Loucy (cell line): ENCODE results near the gene CACYBP.

Experiments
- H2AFZ ChIP-seq: fragments of 200-600 bp; sonication (generic); 2 replicates; pipeline ENCODE4 v1.6.0; 2016; ENCODE audit warnings: antibody characterized with exemption, mild to moderate bottlenecking, low read length, moderate library complexity
- H3F3A ChIP-seq: fragments of 200-600 bp; 2 replicates; pipeline ENCODE4 v1.6.0; 2016; ENCODE audit warnings: antibody characterized with exemption, low read depth, mild to moderate bottlenecking
- H3K27me3 ChIP-seq: fragments of 200-600 bp; sonication (generic); 2 replicates; pipeline ENCODE4 v1.6.1; 2014; ENCODE audit warnings: low read length, mild to moderate bottlenecking; ENCODE audit not compliant: insufficient read depth, poor library complexity, severe bottlenecking
- H3K36me3 ChIP-seq: fragments of 200-600 bp; sonication (generic); 2 replicates; pipeline ENCODE4 v1.6.1; 2016; ENCODE audit warnings: low read length; ENCODE audit not compliant: insufficient read depth
- H3K4me1 ChIP-seq: fragments of 200-600 bp; sonication (generic); 2 replicates; pipeline ENCODE4 v1.5.1; 2014; ENCODE audit warnings: low read length, mild to moderate bottlenecking; ENCODE audit not compliant: insufficient read depth, poor library complexity, severe bottlenecking
- H3K4me2 ChIP-seq: fragments of 200-600 bp; sonication (generic); 2 replicates; pipeline ENCODE4 v1.6.0; 2014; ENCODE audit warnings: antibody characterized with exemption, low read length, low read depth, mild to moderate bottlenecking; ENCODE audit not compliant: poor library complexity, severe bottlenecking
- H3K4me3 ChIP-seq: fragments of 200-600 bp; sonication (generic); 2 replicates; pipeline ENCODE4 v1.5.1; 2014; ENCODE audit warnings: low read length, mild to moderate bottlenecking, mixed read lengths; ENCODE audit not compliant: poor library complexity, severe bottlenecking
- H3K79me2 ChIP-seq: fragments of 200-600 bp; sonication (generic); 2 replicates; pipeline ENCODE4 v1.6.1; 2014; ENCODE audit warnings: low read length; ENCODE audit not compliant: insufficient read depth
- H3K9ac ChIP-seq: fragments of 200-600 bp; sonication (generic); 2 replicates; pipeline ENCODE4 v1.6.0; 2014; ENCODE audit warnings: mild to moderate bottlenecking, low read depth, low read length, moderate library complexity; ENCODE audit not compliant: poor library complexity, severe bottlenecking
- H3K9me2 ChIP-seq: fragments of 200-600 bp; sonication (generic); replicated peaks from 2 replicates; pipeline ENCODE4 v1.6.1; 2016; ENCODE audit warnings: low read depth, low read length, mixed read lengths
- H3K9me3 ChIP-seq: fragments of 200-600 bp; sonication (generic); 2 replicates; pipeline ENCODE4 v1.6.1; 2014; ENCODE audit warnings: mild to moderate bottlenecking, antibody characterized with exemption, low read length, low read depth; ENCODE audit not compliant: insufficient read depth
- H4K20me1 ChIP-seq: fragments of 200-600 bp; sonication (generic); 2 replicates; pipeline ENCODE4 v1.6.0; 2014; ENCODE audit warnings: antibody characterized with exemption, low read length, mild to moderate bottlenecking; ENCODE audit not compliant: insufficient read depth, poor library complexity, severe bottlenecking
- CTCF ChIP-seq: fragments of 200-600 bp; sonication (generic); conservative IDR thresholded peaks from 2 replicates; pipeline ENCODE4 v1.5.1; 2014; ENCODE audit warnings: mild to moderate bottlenecking, antibody characterized with exemption, low read length
- EZH2phosphoT487 ChIP-seq: fragments of 200-600 bp; IDR thresholded peaks from 2 replicates; pipeline ENCODE4 v1.6.1; 2018; ENCODE audit warnings: antibody characterized with exemption, mild to moderate bottlenecking, moderate library complexity, borderline replicate concordance

CACYBP gene

DNA sequence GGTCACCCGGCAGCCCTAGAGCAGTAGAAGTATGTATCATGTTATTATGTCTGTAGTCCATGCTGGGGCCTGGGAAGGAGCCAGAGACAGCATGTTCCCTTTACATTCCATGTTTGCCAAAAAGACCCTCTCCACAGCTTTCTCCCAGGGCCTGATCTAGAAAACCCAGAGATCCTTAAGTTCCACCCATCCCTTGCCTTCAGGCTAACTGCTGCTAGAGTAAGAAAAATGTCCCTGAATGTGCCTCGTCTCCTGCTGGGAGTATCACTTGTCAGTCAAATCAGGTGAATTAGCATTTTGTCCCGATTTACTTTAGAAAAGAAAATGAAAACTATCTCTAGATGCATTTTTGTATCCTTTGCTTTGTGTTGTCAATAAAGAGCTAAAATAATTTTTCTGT is 36.7 kb downstream of the CACYBP start:
- Histone ChIP-seq H3K4me3 (no peak overlapping the region), H3K9me2 (no peaks in the 10 kb centered on the region)

DNA sequence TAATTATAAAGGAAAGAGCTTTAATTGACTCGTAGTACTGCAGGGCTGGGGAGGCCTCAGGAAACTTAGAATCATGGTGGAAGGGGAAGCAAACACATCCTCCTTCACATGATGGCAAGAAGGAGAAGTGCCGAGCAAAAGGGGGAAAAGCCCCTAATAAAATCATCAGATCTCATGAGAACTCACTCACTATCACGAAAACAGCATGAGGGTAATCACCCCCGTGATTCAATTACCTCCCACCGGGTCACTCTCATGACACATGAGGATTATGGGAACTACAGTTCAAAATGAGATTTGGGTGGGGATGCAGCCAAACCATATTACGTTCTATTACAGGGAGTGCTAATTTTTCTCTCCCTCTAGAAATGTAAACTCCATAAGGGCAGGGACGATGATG is 37.7 kb downstream of the CACYBP start:
- no peaks in the 10 kb centered on the region for H3K9me2 ChIP-seq
- H3K4me2 ChIP-seq: no peak overlapping the region
- no peaks in the 10 kb centered on the region for H3K79me2 ChIP-seq
- H3K36me3 ChIP-seq: no peaks in the 10 kb centered on the region
- TF ChIP-seq CTCF: no peak
- no peak for TF ChIP-seq EZH2phosphoT487
- H3K4me1 ChIP-seq: peaks cover 4% of the 10 kb centered on the region
- H3F3A ChIP-seq: no peaks in the 10 kb centered on the region
- H4K20me1 ChIP-seq: no peaks in the 10 kb centered on the region
- H3K9me3 ChIP-seq: no peaks in the 10 kb centered on the region
- no peaks in the 10 kb centered on the region for H3K27me3 ChIP-seq
- no peak overlapping the region for H3K9ac ChIP-seq
- no peak overlapping the region for H3K4me3 ChIP-seq
- no peak overlapping the region for H2AFZ ChIP-seq

More for the DNA sequence above, 36.7 kb downstream of the CACYBP start:
- Histone ChIP-seq H3K27me3 (no peaks in the 10 kb centered on the region), H3K36me3 (no peaks in the 10 kb centered on the region), H3K4me1 (peaks cover 4% of the 10 kb centered on the region), H3K79me2 (no peaks in the 10 kb centered on the region), H3F3A (no peaks in the 10 kb centered on the region), H3K9ac (no peak overlapping the region), H3K9me3 (no peaks in the 10 kb centered on the region), H2AFZ (no peak overlapping the region), H4K20me1 (no peaks in the 10 kb centered on the region), H3K4me2 (no peak overlapping the region)
- TF ChIP-seq CTCF (no peak), EZH2phosphoT487 (no peak)

GRCh38 chr1:175040324-175040879 is 40.7 kb downstream of the CACYBP start:
- H3K36me3 ChIP-seq: no peaks in the 10 kb centered on the region
- no peak overlapping the region for H3K4me2 ChIP-seq
- TF ChIP-seq CTCF: no peak
- TF ChIP-seq EZH2phosphoT487: no peak
- H3F3A ChIP-seq: no peaks in the 10 kb centered on the region
- peaks cover 4% of the 10 kb centered on the region for H3K4me1 ChIP-seq
- H4K20me1 ChIP-seq: no peaks in the 10 kb centered on the region
- H3K79me2 ChIP-seq: no peaks in the 10 kb centered on the region
- no peak overlapping the region for H3K4me3 ChIP-seq
- no peaks in the 10 kb centered on the region for H3K27me3 ChIP-seq
- H2AFZ ChIP-seq: no peak overlapping the region
- no peak overlapping the region for H3K9ac ChIP-seq
- no peaks in the 10 kb centered on the region for H3K9me2 ChIP-seq
- no peaks in the 10 kb centered on the region for H3K9me3 ChIP-seq
